ENCODE results near the gene TUBB.
A peak's percentile ranks its signal among the peaks of the same experiment; 100 is the strongest.

DNA sequence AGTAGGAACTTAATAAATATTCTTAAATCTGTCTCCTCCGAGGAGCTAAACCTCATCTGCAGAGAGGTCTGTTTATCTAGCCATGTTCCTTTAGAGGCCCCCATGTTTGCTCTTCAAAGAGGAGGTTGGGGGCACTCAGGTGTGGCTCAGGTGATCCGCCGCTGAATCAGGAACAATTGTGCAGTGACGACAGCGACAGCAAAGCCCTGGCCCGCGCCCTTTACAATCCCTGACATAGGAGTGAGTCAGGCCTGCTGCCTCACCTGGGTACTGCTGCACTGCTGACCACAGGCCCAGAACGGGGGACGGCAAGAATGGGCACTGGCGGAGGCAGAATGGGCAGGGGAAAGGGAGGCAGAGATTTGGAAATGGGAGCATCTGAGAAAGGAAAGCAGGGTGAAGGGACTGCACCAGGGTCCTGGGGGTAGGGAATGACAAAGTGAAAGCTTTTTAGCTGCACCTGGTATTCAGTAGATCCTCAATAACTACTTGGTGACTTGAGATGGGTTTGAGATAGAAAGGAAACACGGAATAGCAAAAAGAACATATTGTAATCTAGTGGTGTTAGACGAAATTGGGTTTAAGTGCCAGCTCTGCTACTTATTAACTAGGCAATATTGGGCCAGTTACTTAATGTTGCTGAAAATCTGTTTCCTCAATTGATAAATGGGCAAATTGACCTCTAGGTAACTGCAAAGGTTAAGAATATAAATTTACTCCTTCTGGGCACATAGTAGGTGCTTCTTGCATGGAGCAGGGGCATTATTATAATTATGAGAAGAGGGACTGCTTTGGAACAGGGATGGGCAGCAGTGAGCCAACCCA is 29.6 kb downstream of the TUBB start:
- TF ChIP-seq, protein P1, sequence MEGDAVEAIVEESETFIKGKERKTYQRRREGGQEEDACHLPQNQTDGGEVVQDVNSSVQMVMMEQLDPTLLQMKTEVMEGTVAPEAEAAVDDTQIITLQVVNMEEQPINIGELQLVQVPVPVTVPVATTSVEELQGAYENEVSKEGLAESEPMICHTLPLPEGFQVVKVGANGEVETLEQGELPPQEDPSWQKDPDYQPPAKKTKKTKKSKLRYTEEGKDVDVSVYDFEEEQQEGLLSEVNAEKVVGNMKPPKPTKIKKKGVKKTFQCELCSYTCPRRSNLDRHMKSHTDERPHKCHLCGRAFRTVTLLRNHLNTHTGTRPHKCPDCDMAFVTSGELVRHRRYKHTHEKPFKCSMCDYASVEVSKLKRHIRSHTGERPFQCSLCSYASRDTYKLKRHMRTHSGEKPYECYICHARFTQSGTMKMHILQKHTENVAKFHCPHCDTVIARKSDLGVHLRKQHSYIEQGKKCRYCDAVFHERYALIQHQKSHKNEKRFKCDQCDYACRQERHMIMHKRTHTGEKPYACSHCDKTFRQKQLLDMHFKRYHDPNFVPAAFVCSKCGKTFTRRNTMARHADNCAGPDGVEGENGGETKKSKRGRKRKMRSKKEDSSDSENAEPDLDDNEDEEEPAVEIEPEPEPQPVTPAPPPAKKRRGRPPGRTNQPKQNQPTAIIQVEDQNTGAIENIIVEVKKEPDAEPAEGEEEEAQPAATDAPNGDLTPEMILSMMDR (IDR thresholded peaks at IDR 0.05), result peak in 3 of 6 experiments; percentile 37 to 41 (median 38)
- peak in 1 of 2 donors; percentile 70 for TF ChIP-seq POLR2A (IDR thresholded peaks at IDR 0.05)
